Kidney glomerular epithelial cell (primary cell): ENCODE results near the gene YTHDF2.
"Not testable (repeated sequence)": the region's sequence is repeated elsewhere in the genome, so short reads cannot be mapped to it uniquely, and the experiment has no call there.

Experiments used
- DNase-seq: peaks from one replicate; lab custom pipeline; 2025; lab: John Stamatoyannopoulos, UW

YTHDF2 gene

DNA sequence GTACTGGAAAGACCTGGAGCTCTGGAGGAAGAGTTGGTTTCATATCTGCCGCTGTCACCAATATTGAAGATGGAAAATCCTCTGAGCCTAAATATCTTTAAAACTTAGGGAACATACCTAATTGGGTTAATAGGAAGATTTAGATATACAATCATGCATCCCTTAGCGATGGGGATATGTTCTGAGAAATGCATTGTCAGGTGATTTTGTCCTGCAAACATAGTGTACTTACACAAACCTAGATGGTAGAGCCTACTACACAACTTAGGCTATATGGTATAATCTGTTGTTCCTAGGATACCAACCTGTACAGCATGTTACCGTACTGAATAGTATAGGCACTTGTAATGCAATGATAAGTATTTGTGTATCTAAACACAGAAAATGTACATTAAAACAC lies 22.5 kb downstream of the YTHDF2 start:
- DNase-seq = no peak

DNA sequence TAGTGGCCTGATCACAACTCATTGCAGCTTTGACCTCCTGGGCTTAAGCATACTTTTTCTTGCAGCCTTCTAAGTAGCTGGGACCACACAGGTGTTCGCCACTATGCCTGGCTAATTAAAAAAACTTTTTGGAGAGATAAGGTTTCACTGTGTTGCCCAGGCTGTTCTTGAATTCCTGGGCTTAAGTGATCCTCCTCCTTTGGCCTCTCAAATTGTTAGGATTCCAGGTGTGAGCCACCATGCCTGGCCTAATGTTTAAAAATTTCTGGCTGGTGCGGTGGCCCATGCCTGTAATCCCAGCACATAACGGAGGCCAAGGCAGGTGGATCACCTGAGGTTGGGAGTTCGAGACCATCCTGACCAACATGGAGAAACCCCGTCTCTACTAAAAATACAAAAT lies 24.4 kb downstream of the YTHDF2 start:
- no peak for DNase-seq

DNA sequence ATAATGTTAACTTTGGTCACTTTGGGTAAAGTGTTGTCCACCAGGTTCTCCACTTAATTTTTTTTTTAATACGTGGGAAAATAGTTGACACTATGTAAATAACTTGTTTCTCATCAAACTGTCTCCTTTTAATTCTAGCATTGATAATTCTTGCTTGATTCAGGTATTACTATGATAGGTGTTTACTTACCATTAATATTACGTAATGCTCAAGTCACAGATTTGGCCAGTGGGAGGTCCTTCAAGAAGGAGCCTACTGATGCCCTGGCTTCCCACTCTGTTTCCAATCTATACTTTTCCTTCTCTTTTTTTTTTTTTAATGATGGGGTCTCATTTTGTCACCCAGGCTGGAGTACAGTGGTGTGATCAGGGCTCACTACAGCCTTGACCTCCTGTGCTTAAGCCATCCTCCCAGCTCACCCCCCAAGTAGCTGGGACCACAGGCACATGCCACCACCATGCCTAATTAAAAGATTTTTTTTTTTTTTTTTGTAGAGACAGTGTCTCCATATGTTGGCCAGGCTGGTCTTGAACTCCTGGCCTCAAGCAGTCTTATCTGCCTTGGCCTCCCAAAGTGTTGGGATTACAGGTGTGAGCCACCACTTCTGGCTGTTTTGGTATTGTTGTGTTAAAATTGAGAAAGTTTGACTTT lies 29.9 kb downstream of the YTHDF2 start:
- DNase-seq = no peak

DNA sequence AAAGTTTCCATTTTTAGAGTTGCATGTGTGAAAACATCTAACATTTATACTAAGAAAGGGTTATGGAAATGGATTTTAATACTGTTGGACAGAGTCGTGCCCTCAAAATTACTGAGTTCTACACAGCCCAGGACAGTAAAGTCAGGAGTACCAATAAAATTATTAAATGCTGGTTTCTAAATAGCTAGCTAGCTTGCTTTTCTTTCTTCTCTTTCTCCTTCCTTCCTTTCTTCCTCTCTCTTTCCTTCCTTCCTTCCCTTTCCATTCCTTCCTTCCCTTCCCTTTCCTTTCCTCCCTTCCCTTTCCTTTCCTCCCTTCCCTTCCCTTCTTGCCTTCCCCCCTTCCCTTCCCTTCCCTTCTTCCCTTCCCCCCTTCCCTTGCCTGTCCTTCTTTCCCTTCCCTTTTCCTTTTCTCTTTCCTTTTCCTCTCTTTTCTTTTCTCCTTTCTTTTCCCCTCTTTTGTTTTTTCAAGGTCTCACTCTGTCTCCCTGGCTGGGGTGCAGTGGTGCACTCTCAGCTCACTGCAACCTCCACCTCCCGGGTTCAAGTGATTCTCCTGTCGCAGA lies 33.9 kb downstream of the YTHDF2 start:
- DNase-seq = no peak

DNA sequence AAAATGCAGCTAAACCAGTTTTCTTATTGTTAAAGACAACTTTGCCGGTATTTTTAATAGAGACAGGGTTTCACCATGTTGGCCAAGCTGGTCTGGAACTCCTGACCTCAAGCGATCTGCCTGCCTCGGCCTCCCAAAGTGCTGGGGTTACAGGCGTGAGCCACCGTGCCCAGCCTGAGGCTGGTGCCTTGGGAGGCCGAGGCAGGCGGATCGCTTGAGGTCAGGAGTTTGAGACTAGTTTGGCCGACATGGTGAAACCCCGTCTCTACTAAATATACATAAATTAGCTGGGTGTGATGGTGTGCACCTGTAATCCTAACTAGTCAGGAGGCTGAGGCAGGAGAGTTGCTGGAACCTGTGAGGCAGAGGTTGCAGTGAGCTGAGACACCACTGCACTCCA lies 35.2 kb downstream of the YTHDF2 start:
- DNase-seq = not testable (repeated sequence)

DNA sequence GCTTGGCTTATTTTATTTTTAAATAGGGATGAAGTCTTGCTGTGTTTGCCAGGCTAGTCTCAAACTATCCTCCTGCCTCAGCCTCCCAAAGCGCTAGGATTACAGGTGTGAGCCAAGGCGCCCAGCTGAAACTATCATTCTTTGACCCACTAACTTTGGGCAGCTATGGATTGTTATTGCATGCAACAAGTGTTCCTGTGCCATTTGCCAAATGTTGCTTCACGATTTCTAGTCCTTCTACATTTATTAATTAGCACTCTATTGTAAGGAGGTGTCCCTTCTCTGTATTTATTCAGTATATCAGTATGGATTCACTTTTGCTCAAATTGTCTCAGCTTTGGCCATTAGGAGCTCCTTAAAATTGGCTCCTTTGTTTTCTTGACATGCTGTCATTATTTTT lies 36.4 kb downstream of the YTHDF2 start:
- no peak for DNase-seq

DNA sequence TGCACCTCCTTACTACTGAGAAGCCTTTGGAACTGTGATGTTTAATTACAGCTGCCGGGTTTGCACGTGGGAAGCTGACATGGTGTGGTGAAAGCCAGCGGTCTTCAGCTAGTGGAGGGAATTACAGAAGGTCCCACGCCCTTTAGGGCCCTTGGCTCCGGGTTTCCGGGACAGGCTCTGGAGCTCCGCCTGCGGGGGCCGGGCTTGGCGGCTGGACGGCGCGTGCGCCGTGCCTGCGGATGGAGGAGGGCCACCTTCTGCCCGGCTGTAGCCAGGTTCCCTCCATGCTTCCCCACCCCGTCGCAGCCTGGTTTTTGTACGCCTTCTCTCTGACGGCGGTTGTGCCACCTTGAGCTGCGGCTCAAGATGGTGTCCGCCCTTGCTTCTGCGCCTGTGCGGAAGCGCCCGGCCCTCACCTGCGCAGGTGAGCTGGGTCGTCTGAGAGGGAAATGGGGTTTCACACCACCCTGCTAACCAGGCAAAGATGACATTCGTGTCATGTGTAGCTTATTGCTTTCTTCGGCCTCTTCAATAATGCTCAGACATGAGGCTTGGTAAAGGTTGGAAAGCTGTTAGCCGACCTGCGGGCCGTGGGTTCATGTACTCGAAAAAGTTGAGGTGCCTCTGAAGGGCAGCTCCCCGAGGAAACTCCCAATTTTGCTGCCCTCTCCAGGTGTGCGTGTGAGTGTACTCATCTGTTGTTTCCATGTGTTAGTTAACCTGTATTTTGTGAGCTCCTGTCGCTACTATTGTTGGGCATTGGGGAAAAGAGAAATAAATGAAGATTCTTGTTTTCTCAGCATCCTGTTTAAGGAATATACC lies 38.6 kb downstream of the YTHDF2 start:
- no peak for DNase-seq

DNA sequence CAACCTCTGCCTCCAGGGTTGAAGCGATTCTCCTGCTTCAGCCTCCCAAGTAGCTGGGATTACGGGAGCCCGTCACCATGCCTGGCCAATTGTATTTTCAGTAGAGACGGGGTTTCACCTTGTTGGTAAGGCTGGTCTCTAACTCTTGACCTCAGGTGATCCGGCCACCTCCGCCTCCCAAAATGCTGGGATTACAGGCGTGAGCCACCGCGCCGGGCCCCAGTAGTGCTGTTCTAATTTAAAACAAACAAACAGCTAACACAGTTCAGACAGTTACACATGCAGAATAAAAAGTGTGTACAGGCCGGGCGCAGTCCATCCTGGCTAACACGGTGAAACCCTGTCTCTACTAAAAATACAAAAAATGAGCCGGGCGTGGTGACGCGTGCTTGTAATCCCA lies 39.6 kb downstream of the YTHDF2 start:
- DNase-seq = no peak

DNA sequence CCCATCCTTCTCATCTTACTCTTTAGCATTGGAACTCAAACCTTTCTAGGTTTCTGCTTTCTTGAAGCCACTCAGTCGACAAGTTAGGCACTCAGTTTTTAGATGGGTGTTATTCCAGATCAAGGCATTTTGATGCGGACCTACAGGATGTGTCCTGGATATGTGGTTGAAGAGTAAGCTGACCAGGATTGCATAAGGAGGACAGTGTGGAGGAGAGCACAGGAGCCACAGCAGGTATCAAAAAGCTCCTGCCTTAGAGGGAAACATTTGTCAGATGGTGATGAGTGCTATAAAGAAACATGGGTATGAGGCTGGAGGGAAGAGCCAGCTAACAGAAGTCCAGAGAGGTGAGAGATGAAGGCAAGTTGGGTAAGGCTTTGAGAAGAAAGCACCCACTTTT lies 41.3 kb downstream of the YTHDF2 start:
- DNase-seq = no peak

DNA sequence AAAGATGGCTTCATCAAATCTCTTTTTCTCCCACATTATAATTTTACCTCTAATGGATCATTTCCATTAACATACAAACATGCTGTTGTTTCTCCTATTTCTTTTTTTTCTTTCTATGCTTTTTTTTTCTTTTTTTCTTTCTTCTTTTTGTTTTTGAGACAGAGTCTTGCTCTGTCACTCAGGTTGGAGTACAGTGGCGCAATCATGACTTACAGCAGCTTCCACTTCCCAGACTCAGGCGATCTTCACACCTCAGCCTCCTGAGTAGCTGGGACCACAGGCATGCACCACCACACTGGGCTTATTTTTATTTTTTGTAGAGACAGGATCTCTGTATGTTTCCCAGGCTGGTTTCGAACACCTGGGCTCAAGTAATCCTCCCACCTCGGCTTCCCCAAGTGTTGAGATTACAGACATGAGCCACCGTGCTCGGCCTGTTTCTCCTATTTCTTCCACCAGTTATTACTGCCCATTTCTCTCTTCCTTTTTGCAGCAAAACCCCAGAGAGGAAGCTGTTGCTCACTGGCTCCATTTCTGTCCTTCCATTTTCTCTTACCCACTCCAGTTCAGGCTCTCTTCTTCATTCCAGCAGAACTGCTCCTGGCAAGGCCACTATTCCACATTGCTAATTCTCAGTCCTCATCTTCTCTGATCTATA lies 43.1 kb downstream of the YTHDF2 start:
- DNase-seq = no peak

DNA sequence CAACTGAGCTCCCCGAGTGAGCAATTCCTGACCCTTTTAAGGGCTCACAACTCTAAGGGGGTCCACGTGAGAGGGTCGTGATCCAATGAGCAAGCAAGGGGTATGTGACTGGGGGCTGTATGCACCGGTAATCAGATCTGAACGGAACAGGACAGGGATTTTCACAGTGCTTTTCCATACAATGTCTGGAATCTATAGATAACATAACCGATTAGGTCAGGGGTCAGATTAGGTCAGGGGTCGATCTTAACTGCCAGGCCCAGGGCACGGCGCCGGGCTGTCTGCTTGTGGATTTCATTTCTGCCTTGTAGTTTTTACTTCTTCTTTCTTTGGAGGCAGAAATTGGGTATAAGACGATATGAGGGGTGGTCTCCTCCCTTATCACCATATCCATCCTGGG lies 44.6 kb downstream of the YTHDF2 start:
- no peak for DNase-seq

DNA sequence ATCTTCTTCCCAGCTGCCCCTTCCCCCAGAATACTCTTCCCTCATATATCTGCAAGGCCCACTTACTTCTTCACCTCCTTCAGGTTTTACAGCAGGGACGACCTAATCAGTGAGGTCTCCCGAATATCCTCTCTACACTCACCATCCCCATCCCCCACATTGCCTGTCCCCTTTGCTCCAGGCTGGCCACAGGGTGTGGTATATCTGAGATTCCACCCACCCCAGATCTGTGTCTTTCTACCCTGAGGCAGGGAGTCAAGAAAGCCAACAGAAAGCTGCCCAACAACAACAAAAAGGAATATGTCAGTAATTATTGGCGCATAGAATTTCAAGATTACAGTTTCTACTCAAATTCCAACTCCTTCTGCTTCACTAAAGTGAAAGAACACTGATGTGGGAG lies 45.3 kb downstream of the YTHDF2 start:
- DNase-seq = no peak

DNA sequence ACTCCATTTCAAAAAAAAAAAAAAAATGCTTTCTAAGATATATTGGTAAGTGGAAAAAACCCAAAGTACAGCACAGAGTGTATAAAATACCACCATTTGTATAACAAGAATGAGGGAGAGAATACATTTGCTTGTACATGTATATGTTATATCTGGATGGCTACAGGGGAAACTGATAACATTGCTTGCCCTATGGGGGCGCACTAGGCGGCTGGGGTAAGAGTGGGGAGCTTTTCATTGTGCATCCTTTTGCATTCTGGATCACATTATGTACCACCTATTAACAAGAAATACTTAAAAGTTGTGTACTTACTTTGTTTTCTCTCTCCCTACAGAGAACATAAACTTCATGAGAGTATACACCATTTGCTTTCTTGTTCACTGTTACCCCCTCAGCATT lies 46.6 kb downstream of the YTHDF2 start:
- DNase-seq = no peak

DNA sequence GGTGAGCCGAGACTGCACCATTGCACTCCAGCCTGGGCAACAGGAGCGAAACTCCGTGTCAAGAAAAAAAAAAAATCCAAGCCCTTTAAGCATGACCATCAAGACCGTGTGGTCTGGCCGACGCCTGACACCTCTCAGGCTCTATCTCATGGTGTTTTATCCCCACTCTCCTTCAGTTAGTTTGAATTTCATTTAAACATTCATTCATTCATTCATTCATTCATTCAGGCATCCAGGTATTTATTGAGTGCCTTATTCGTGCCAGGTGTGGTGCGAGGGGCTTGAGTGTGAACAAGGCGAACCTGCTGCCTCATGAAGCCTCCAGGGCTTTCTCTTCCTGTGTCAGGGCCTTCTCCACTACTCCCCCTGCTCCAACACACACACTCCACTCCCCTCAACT lies 52.7 kb downstream of the YTHDF2 start:
- DNase-seq = no peak

DNA sequence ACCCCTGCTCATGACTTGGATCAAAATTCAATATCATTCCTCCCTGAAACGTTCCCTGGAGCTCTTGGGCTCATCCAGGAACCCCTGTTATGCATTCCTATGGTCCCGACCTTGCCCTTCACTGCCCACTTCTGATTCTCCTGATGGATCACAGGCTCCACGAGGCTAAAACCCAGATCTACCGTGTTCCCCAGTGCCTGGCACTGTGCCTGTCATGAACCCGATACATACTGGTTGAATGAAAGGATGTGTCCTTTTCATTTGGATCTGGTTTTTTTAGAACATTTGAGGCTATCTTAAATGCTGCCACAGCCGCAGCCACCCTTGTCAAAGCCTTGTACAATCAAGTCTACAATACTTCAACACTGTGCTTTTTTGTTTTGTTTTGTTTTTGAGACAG lies 53.1 kb downstream of the YTHDF2 start:
- no peak for DNase-seq

DNA sequence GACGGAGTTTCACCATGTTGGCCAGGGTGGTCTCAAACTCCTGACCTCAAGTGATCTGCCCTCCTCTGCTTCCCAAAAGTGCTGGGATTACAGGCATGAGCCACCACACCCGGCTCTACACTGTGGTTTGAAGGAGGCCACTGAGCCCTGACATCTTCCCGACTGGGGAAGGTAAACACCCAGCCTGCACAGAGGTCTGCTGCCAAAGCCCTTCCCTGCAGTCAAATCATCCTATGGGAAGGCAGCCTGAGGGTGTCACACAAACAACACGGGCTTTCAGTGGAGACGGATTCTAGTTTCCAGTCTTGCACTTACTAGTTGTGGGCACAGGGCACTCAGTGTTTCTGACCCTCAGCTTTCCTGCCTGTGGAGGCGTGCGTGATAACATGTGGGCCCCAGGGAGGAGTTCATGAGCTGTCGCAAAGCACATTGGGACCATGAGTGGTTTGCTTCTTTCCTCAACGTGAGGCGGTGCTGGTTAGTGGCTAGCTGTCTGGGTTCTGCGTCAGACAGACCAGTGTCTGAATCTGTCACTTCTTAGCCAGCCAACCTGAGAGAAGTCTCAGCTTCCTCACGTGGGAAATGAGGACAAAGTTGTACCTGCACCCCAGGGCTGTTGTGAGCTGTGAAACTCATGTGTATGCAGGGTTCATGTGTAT lies 53.8 kb downstream of the YTHDF2 start:
- DNase-seq = no peak

DNA sequence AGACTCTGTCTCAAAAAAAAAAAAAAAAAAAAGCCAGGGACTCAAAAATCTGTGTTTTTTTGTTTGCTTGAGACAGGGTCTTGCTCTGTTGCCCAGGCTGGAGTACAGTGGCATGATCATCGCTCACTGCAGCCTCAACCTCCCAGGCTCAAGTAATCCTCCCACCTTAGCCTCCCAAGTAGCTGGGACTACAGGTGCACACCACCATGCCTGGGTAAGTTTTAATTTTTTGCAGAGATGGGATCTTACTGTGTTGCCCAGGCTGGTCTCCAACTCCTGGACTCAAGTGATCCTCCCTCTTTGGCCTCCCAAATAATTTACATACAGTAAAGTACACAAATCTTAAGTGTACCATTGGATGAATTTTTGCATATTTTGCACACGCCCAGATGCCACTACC lies 55.2 kb downstream of the YTHDF2 start:
- not testable (repeated sequence) for DNase-seq

DNA sequence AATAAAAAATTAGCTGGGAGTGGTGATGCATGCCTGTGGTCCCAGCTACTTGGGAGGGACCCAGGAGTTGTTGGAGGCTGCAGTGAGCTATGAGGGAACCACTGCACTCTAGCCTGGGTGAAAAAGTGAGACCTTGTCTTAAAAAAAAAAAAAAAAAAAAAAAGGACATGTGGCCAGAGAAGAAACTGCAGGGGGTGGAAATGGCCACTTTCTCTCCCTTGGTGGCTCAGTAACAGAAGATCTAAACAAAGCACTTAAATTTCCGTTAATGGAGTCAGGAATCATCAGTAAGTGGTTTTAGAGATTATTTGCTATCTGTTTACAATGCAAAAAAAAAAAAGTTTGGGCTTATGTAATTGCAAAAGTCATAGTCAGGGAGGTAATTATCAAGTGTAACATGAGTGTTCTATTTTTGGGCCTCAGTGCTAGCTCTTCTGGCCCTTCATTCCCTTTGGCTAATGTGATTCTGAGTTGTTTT lies 55.9 kb downstream of the YTHDF2 start:
- no peak for DNase-seq

DNA sequence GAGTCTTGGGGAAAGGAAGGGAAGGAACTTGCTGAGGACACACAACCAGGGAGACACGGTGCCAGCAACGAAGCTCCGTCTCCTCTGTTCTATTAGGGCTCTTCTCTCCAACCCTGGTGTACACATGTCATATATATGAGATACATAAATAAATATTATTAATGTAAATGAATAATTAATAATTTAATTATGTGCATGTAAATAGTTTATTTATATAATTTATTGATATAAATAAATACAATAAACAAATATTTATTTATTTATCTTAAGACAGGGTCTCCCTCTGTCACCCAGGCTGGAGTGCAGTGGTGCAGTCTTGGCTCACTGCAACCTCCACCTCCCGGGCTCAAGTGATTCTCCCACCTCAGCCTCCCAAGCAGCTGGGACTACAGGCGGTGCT lies 57.8 kb downstream of the YTHDF2 start:
- not testable (repeated sequence) for DNase-seq

DNA sequence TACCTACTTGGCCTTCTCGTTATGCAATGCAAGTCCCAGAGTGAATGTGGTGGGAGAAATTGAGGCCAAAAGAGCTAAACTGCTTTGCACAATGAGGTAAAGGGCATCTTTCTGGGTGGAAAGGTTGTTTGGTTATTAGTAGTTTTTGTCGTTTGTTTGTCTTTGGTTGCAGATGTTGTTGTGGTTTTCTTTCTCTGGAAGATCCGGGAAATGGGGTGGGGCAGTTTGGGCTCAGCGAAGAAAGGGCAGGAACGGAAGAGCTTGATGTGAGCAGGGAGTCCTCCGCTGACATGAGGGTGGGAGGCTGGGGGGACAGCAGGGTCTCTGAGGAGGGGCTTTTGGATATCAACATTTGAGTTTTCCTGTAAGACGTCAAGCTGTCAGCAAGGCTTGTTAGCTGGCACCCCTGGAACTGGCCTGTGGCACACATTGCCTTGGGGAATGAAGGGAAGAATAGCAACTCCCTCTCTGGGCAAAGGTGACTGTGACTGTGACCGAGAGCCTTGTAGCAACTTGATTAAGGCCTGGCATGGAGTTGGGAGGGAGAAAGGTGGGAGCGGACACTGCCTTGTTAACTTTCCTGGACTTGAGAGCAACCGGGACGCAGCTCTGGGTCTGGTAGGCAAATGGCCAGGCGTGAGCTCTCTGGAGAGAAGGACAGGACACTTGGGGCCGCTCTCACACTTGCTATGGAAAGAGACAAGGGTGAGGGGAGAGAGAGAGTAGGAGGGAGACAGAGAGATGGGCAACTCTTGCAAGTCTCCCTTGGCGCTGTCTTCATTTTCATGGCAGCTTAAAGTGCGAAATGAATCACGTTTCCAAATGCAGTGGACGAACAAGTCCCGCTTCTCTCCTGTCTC lies 59.8 kb downstream of the YTHDF2 start:
- DNase-seq = no peak

DNA sequence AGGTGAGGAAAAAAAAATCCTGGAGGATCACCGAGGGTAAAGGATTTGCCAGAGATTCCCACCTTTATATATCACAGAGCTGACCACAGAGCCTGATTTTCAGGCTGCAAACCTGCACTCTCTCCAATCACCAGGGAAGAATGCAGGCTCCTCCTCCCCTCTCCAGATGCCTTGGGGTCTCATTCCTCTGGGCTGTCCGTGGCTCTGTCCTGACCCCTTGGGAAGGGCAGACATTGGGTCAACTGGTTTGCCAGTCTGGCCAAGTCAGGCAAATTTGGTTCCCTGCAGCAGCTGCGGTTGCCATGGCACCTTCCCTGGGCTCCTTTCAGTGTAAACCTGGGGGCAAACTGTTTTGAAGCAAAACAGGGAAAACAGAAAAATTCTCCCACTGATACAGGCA lies 63.6 kb downstream of the YTHDF2 start:
- no peak for DNase-seq
